ENCODE data around the gene GNG4.

DNA sequence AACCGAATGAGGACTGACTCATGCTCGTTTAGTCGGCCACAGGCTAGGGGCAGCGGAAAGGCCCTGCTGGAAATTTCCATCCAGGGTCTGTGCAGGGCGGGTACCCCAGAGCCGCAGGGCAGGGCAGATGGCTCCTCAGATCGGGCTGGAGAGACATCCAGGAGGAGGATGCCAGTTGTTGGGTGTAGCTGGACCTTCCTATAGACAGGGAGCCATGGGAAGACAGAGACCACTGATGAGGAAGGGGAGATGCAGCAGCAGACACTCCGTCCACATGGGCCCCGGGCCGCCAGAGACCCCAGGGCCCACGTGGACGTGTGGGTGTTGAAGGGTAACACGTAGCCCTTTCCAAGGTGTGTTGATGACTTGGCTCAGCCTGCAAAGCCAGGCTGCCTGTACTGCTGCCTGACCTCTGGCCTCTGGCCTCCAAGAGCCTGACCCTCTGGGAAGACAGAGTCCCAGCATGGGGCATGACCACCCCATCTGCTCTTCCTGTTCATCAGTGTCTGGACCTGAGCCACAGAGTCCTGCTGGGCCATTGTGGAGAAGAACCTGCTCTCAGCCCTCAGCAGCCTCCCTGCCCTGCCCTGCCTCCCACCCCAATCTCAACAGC is 4.8 kb downstream of the GNG4 start:
- TF ChIP-seq, protein P1, sequence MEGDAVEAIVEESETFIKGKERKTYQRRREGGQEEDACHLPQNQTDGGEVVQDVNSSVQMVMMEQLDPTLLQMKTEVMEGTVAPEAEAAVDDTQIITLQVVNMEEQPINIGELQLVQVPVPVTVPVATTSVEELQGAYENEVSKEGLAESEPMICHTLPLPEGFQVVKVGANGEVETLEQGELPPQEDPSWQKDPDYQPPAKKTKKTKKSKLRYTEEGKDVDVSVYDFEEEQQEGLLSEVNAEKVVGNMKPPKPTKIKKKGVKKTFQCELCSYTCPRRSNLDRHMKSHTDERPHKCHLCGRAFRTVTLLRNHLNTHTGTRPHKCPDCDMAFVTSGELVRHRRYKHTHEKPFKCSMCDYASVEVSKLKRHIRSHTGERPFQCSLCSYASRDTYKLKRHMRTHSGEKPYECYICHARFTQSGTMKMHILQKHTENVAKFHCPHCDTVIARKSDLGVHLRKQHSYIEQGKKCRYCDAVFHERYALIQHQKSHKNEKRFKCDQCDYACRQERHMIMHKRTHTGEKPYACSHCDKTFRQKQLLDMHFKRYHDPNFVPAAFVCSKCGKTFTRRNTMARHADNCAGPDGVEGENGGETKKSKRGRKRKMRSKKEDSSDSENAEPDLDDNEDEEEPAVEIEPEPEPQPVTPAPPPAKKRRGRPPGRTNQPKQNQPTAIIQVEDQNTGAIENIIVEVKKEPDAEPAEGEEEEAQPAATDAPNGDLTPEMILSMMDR (IDR thresholded peaks at IDR 0.05): no peak
- TF ChIP-seq POLR2A (IDR thresholded peaks at IDR 0.05): no peak

Data from heart left ventricle (tissue), 13 donors.